Neural cell (in vitro differentiated cells): Measurements from ENCODE around the gene TBC1D5. TPM values are rescaled to one million over a fixed set of nuclear protein-coding genes. Genes with fewer than 3 reads are reported as not detected.

Source experiments
- H2AFZ ChIP-seq: fragments of 200-600, 300-800 bp; sonication (generic), shearing (Covaris generic); 2 replicates; pipeline ENCODE4 v1.6.0; 2014; ENCODE audit warnings: low read depth, mild to moderate bottlenecking, antibody characterized with exemption, low read length, moderate library complexity
- H3F3A ChIP-seq: fragments of 200-600 bp; shearing (Covaris generic); 2 replicates; pipeline ENCODE4 v1.6.1; 2016; ENCODE audit warnings: mild to moderate bottlenecking, moderate library complexity, mixed read lengths, antibody characterized with exemption, low read length; ENCODE audit not compliant: insufficient read depth, poor library complexity, severe bottlenecking
- H3K27ac ChIP-seq: fragments of 200-600, 300-800 bp; sonication (generic), shearing (Covaris generic); 2 replicates; pipeline ENCODE4 v1.5.1; 2014; ENCODE audit warnings: mild to moderate bottlenecking, low read length, moderate library complexity
- H3K27me3 ChIP-seq: fragments of 300-800, 200-600 bp; sonication (generic), shearing (Covaris generic); 2 replicates; pipeline ENCODE4 v1.6.0; 2014; ENCODE audit warnings: mild to moderate bottlenecking, low read depth, low read length, moderate library complexity; ENCODE audit not compliant: insufficient read depth
- H3K36me3 ChIP-seq: fragments of 300-800, 200-600 bp; sonication (generic), shearing (Covaris generic); 2 replicates; pipeline ENCODE4 v1.5.1; 2014; ENCODE audit warnings: mild to moderate bottlenecking, antibody characterized with exemption, low read length, moderate library complexity; ENCODE audit not compliant: insufficient read depth
- H3K4me2 ChIP-seq: fragments of 300-800, 200-600 bp; sonication (generic), shearing (Covaris generic); 2 replicates; pipeline ENCODE4 v1.6.0; 2014; ENCODE audit warnings: mild to moderate bottlenecking, low read length
- H3K4me3 ChIP-seq: fragments of 300-800, 200-600 bp; sonication (generic), shearing (Covaris generic); 2 replicates; pipeline ENCODE4 v1.5.1; 2014; ENCODE audit warnings: mild to moderate bottlenecking, low read length, moderate library complexity
- H3K79me2 ChIP-seq: fragments of 200-600 bp; shearing (Covaris generic); replicated peaks from 2 replicates; pipeline ENCODE4 v1.6.0; 2014; ENCODE audit warnings: mild to moderate bottlenecking, low read length, moderate library complexity; ENCODE audit not compliant: insufficient read depth
- H3K9ac ChIP-seq: fragments of 300-800, 200-600 bp; sonication (generic), shearing (Covaris generic); 2 replicates; pipeline ENCODE4 v1.6.1; 2016; ENCODE audit warnings: mild to moderate bottlenecking, low read length, mixed read lengths
- H3K9me2 ChIP-seq: fragments of 200-600 bp; shearing (Covaris generic); 2 replicates; pipeline ENCODE4 v1.6.1; 2016; ENCODE audit warnings: mild to moderate bottlenecking, low read length, mixed read lengths; ENCODE audit not compliant: insufficient read depth
- H3K9me3 ChIP-seq: fragments of 200-600, 300-800 bp; sonication (generic), shearing (Covaris generic); 2 replicates; pipeline ENCODE4 v1.6.1; 2016; ENCODE audit warnings: mild to moderate bottlenecking, mixed run types, low read length, moderate library complexity, mixed read lengths
- H4K20me1 ChIP-seq: fragments of 200-600 bp; shearing (Covaris generic); 2 replicates; pipeline ENCODE4 v1.6.1; 2016; ENCODE audit warnings: mild to moderate bottlenecking, mixed run types; ENCODE audit not compliant: insufficient read depth
- EP300 ChIP-seq: fragments of 450-650 bp; conservative IDR thresholded peaks from 2 replicates; pipeline ENCODE4 v1.6.1; 2014; ENCODE audit warnings: antibody characterized with exemption, mild to moderate bottlenecking, moderate library complexity; ENCODE audit not compliant: poor library complexity, severe bottlenecking
- EZH2 ChIP-seq: fragments of 200-600, 300-800 bp; shearing (Covaris generic), sonication (generic); IDR thresholded peaks from 2 replicates; pipeline ENCODE4 v1.6.1; 2014; ENCODE audit warnings: antibody characterized with exemption, low read length, borderline replicate concordance, mild to moderate bottlenecking; ENCODE audit not compliant: insufficient read depth, poor library complexity, severe bottlenecking
- MXI1 ChIP-seq: fragments of 450-650 bp; conservative IDR thresholded peaks from 2 replicates; pipeline ENCODE4 v1.6.1; 2014; ENCODE audit warnings: antibody characterized with exemption, mild to moderate bottlenecking; ENCODE audit not compliant: poor library complexity, severe bottlenecking
- POLR2AphosphoS5 ChIP-seq: IDR thresholded peaks from 2 replicates; pipeline ENCODE4 v1.6.1; 2012
- RAD21 ChIP-seq: fragments of 450-650 bp; conservative IDR thresholded peaks from 2 replicates; pipeline ENCODE4 v1.6.1; 2014; ENCODE audit warnings: antibody characterized with exemption, mild to moderate bottlenecking, moderate library complexity
- REST ChIP-seq: IDR thresholded peaks from 2 replicates; pipeline ENCODE4 v1.6.1; 2012; ENCODE audit warnings: borderline replicate concordance
- SMC3 ChIP-seq: fragments of 450-650 bp; conservative IDR thresholded peaks from 2 replicates; pipeline ENCODE4 v1.6.1; 2014; ENCODE audit warnings: antibody characterized with exemption, mild to moderate bottlenecking, moderate library complexity; ENCODE audit not compliant: poor library complexity
- TAF1 ChIP-seq: IDR thresholded peaks from 2 replicates; pipeline ENCODE4 v1.6.1; 2012; ENCODE audit warnings: low read depth
- polyA plus RNA-seq: library from polyadenylated mRNA; depleted of rRNA; stranded (reverse); fragments of >200 nt; gene quantifications from 2 replicates; pipeline ENCODE4 v1.2.3, GENCODE V29; 2014

The TBC1D5 gene
- polyA plus RNA-seq, 1 donor from 2014 or later: 28.3 TPM

- TF ChIP-seq TAF1 (no peak), REST (no peak), SMC3 (no peak), MXI1 (no peak)
- no peak overlapping the region for H3K4me2 ChIP-seq
- H3K9ac ChIP-seq: no peak overlapping the region
- H4K20me1 ChIP-seq: no peaks in the 10 kb centered on the region
- H3K27me3 ChIP-seq: no peaks in the 10 kb centered on the region
- no peaks in the 10 kb centered on the region for H3F3A ChIP-seq
- no peaks in the 10 kb centered on the region for H3K9me2 ChIP-seq
- no peaks in the 10 kb centered on the region for H3K9me3 ChIP-seq
- no peak overlapping the region for H2AFZ ChIP-seq
- no peaks in the 10 kb centered on the region for H3K36me3 ChIP-seq
- H3K27ac ChIP-seq: no peak overlapping the region
- H3K4me3 ChIP-seq: no peak overlapping the region
- no peaks in the 10 kb centered on the region for H3K79me2 ChIP-seq
These were observed 351.6 kb downstream of the TBC1D5 start for GRCh38 chr3:17390785-17391184.

GRCh38 chr3:17387108-17387507 is 355.3 kb downstream of the TBC1D5 start:
- H3K9me3 ChIP-seq: no peaks in the 10 kb centered on the region
- no peaks in the 10 kb centered on the region for H3K27me3 ChIP-seq
- H3K9me2 ChIP-seq: no peaks in the 10 kb centered on the region
- H3K79me2 ChIP-seq: no peaks in the 10 kb centered on the region
- no peak overlapping the region for H3K27ac ChIP-seq
- TF ChIP-seq MXI1: no peak
- no peak for TF ChIP-seq RAD21
- no peak for TF ChIP-seq EZH2
- no peak for TF ChIP-seq POLR2AphosphoS5
- TF ChIP-seq TAF1: no peak
- no peak for TF ChIP-seq EP300
- no peak for TF ChIP-seq SMC3
- TF ChIP-seq REST: no peak
- H4K20me1 ChIP-seq: no peaks in the 10 kb centered on the region
- H3F3A ChIP-seq: no peaks in the 10 kb centered on the region
- no peak overlapping the region for H3K4me3 ChIP-seq
- H3K4me2 ChIP-seq: no peak overlapping the region
- no peak overlapping the region for H2AFZ ChIP-seq
- no peaks in the 10 kb centered on the region for H3K36me3 ChIP-seq
- H3K9ac ChIP-seq: no peak overlapping the region
